HepG2 (cell line): ENCODE results near the gene ZNF548. TPM values are rescaled to one million over a fixed set of nuclear protein-coding genes. Genes with fewer than 3 reads are reported as not detected.

Experiments
- AHR ChIP-seq: IDR thresholded peaks from 2 replicates; pipeline ENCODE4 v1.6.1; 2018; ENCODE audit warnings: missing genetic modification reagents, missing compliant biosample characterization
- FOXM1 ChIP-seq: sonication (generic); formaldehyde crosslinking; IDR thresholded peaks from 2 replicates; pipeline ENCODE4 v1.5.0; 2020; ENCODE audit warnings: missing genetic modification reagents
- GFI1 ChIP-seq: sonication (generic); formaldehyde crosslinking; IDR thresholded peaks from 2 replicates; pipeline ENCODE4 v1.5.0; 2020; ENCODE audit warnings: missing genetic modification reagents, mild to moderate bottlenecking, borderline replicate concordance
- HMG20B ChIP-seq: conservative IDR thresholded peaks from 2 replicates; pipeline ENCODE4 v1.6.1; 2016; ENCODE audit warnings: missing genetic modification reagents, missing compliant biosample characterization
- JUND ChIP-seq: sonication (generic); formaldehyde crosslinking; IDR thresholded peaks from 2 replicates; pipeline ENCODE4 v1.8.0; 2022; ENCODE audit warnings: mild to moderate bottlenecking, missing genetic modification reagents
- KDM1A ChIP-seq: IDR thresholded peaks from 2 replicates; pipeline ENCODE4 v1.6.1; 2016; ENCODE audit warnings: missing compliant biosample characterization
- KDM5B ChIP-seq: sonication (generic); formaldehyde crosslinking; IDR thresholded peaks from 2 replicates; pipeline ENCODE4 v1.4.0; 2020; ENCODE audit warnings: missing genetic modification reagents, mild to moderate bottlenecking, borderline replicate concordance
- KDM6A ChIP-seq: IDR thresholded peaks from 2 replicates; pipeline ENCODE4 v1.6.1; 2016; ENCODE audit warnings: low read depth
- MED13 ChIP-seq: sonication (generic); formaldehyde crosslinking; IDR thresholded peaks from 2 replicates; pipeline ENCODE4 v1.5.0; 2020; ENCODE audit warnings: missing genetic modification reagents
- MED8 ChIP-seq: sonication (generic); formaldehyde crosslinking; IDR thresholded peaks from 2 replicates; pipeline ENCODE4 v1.8.1; 2023; ENCODE audit warnings: mild to moderate bottlenecking, missing genetic modification reagents; ENCODE audit not compliant: insufficient replicate concordance
- RARA ChIP-seq: IDR thresholded peaks from 2 replicates; pipeline ENCODE4 v1.6.1; 2016; ENCODE audit warnings: missing genetic modification reagents, missing compliant biosample characterization
- REL ChIP-seq: sonication (generic); formaldehyde crosslinking; conservative IDR thresholded peaks from 2 replicates; pipeline ENCODE4 v1.8.0; 2022; ENCODE audit warnings: mild to moderate bottlenecking, missing genetic modification reagents, moderate library complexity
- WIZ ChIP-seq: sonication (generic); formaldehyde crosslinking; IDR thresholded peaks from 2 replicates; pipeline ENCODE4 v1.5.1; 2020; ENCODE audit warnings: mild to moderate bottlenecking, missing genetic modification reagents
- ZNF382 ChIP-seq: sonication (generic); formaldehyde crosslinking; IDR thresholded peaks from 2 replicates; pipeline ENCODE4 v1.5.0; 2020; ENCODE audit warnings: missing genetic modification reagents, mild to moderate bottlenecking, borderline replicate concordance
- ZNF446 ChIP-seq: sonication (generic); formaldehyde crosslinking; IDR thresholded peaks from 2 replicates; pipeline ENCODE4 v1.5.0; 2020; ENCODE audit warnings: mild to moderate bottlenecking, missing genetic modification reagents
- ZNF547 ChIP-seq: sonication (generic); formaldehyde crosslinking; IDR thresholded peaks from 2 replicates; pipeline ENCODE4 v1.5.1; 2020; ENCODE audit warnings: mild to moderate bottlenecking, missing genetic modification reagents
- ZNF556 ChIP-seq: sonication (generic); formaldehyde crosslinking; IDR thresholded peaks from 2 replicates; pipeline ENCODE4 v1.4.0; 2020; ENCODE audit warnings: mild to moderate bottlenecking, missing genetic modification reagents, borderline replicate concordance
- ZNF569 ChIP-seq: sonication (generic); formaldehyde crosslinking; IDR thresholded peaks from 2 replicates; pipeline ENCODE4 v1.5.0; 2020; ENCODE audit warnings: mild to moderate bottlenecking, missing genetic modification reagents, moderate library complexity, borderline replicate concordance
- ZNF644 ChIP-seq: IDR thresholded peaks from 2 replicates; pipeline ENCODE4 v1.6.1; 2016; ENCODE audit warnings: low read depth
- ZNF678 ChIP-seq: sonication (generic); formaldehyde crosslinking; IDR thresholded peaks from 2 replicates; pipeline ENCODE4 v1.4.0; 2020; ENCODE audit warnings: mild to moderate bottlenecking, missing genetic modification reagents
- ZNF7 ChIP-seq: IDR thresholded peaks from 2 replicates; pipeline ENCODE4 v1.6.1; 2016; ENCODE audit warnings: missing biosample characterization, missing genetic modification reagents
- ZNF83 ChIP-seq: sonication (generic); formaldehyde crosslinking; IDR thresholded peaks from 2 replicates; pipeline ENCODE4 v1.4.0; 2020; ENCODE audit warnings: missing genetic modification reagents, mild to moderate bottlenecking, borderline replicate concordance
- polyA plus RNA-seq, 8 experiments: library from polyadenylated mRNA; depleted of rRNA in 3 of 8; stranded (reverse) in 7 of 8; unstranded in 1 of 8; fragments of >200 nt; fragmentation: Illumina TruSeq in 4 of 8; extraction: Trizol in 4 of 8; gene quantifications; 2 replicates each; pipeline versions ENCODE4 v1.2.1 to v1.2.3, GENCODE V29; 2011 to 2016; ENCODE audit warnings: low read depth in 4 of 8, missing spikeins in 1 of 8, mixed read lengths in 1 of 8; ENCODE audit not compliant: insufficient read depth in 1 of 8
- total RNA-seq, 5 experiments: library from RNA; depleted of rRNA; stranded (reverse); fragments of >200 nt; fragmentation: Illumina TruSeq; extraction: Trizol; gene quantifications; 2 replicates each; pipeline ENCODE4 v1.2.3, GENCODE V29; 2016; ENCODE audit warnings: low read depth in 1 of 5
- TF ChIP-seq, protein P1 (sequence below): sonication (generic); formaldehyde crosslinking; IDR thresholded peaks from 2 replicates; pipeline ENCODE4 v1.4.0; 2020; ENCODE audit warnings: mild to moderate bottlenecking, missing genetic modification reagents, borderline replicate concordance
- TF ChIP-seq, protein P2 (sequence below): sonication (generic); formaldehyde crosslinking; conservative IDR thresholded peaks from 2 replicates; pipeline ENCODE4 v1.4.0; 2020; ENCODE audit warnings: missing genetic modification reagents
- TF ChIP-seq, protein P3 (sequence below): sonication (generic); formaldehyde crosslinking; IDR thresholded peaks from 2 replicates; pipeline ENCODE4 v1.8.0; 2023; ENCODE audit warnings: mild to moderate bottlenecking, missing genetic modification reagents
- TF ChIP-seq, protein P4 (sequence below): sonication (generic); formaldehyde crosslinking; IDR thresholded peaks from 2 replicates; pipeline ENCODE4 v1.5.0; 2020; ENCODE audit warnings: missing genetic modification reagents, mild to moderate bottlenecking, borderline replicate concordance

ZNF548 gene
- total and polyA plus RNA-seq, 2 of the 13 experiments (the other 11 are each of a cell fraction or from before 2014, with no cell fraction given), result 19.6 to 24.9 TPM

DNA sequence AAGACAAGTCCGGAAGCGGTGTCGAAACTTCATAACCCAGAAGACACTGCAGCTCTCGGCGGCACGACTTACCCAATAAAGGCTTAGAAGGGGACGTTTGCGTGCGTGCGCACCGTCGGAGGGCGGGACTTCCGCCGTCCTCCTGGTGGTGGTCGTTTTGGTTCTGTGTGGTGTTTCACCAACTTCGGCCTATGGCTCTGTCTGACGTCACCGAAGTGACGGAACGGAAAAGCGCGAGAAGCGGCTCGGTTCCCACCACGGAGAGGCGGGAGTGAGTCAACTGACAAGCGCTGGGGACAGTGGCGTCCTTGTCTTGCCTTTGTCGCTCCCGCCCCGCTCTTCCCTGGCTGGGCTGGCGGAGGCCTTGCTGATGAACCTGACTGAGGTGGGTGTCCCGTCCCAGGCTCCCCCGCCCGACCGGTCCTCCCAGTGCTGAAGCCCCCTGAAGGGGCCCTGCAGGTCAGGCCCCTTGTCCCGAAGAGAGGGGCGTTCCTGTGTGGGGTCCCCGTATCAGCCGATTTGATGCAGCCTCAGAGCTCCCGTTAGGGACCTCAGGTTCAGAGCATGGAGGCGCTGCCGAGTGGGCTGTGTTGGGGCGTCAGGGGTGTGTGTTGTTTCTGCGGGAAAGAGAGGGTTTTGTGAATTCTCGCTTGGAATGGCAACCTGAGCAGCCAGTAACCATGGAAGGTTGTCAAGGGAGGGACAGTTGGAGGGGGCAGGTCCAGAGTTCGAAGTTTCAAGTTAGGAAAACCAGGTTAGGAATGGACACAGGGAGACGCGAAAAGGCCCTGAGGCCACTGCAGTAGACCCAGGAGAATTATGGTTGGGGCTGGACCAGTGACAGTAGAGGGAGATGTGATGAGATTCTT is at the start of gene ZNF548 (continued):
- TF ChIP-seq, protein P1, sequence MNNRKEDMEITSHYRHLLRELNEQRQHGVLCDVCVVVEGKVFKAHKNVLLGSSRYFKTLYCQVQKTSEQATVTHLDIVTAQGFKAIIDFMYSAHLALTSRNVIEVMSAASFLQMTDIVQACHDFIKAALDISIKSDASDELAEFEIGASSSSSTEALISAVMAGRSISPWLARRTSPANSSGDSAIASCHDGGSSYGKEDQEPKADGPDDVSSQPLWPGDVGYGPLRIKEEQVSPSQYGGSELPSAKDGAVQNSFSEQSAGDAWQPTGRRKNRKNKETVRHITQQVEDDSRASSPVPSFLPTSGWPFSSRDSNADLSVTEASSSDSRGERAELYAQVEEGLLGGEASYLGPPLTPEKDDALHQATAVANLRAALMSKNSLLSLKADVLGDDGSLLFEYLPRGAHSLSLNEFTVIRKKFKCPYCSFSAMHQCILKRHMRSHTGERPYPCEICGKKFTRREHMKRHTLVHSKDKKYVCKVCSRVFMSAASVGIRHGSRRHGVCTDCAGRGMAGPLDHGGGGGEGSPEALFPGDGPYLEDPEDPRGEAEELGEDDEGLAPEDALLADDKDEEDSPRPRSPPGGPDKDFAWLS (CRISPR knock-in tag), result no peak
- TF ChIP-seq HMG20B (CRISPR knock-in tag) (no peak), ZNF382 (CRISPR knock-in tag) (no peak), KDM5B (CRISPR knock-in tag) (peak; percentile 72; the same call in 1 of the 2 replicates), ZNF569 (CRISPR knock-in tag) (no peak), KDM6A (no peak), ZNF678 (CRISPR knock-in tag) (no peak), ZNF556 (CRISPR knock-in tag) (peak; percentile 39; the same call in 1 of the 2 replicates), AHR (0 out of 2 replicates have a peak, but pooled peaks have one; percentile 31), ZNF644 (no peak), GFI1 (CRISPR knock-in tag) (no peak), REL (CRISPR knock-in tag) (no peak), RARA (CRISPR knock-in tag) (no peak), MED8 (CRISPR knock-in tag) (peak; percentile 20), MED13 (CRISPR knock-in tag) (no peak), ZNF7 (CRISPR knock-in tag) (no peak), KDM1A (CRISPR knock-in tag) (peak; percentile 81), JUND (CRISPR knock-in tag) (0 out of 2 replicates have a peak, but pooled peaks have one; percentile 46), WIZ (CRISPR knock-in tag) (no peak), ZNF83 (CRISPR knock-in tag) (0 out of 2 replicates have a peak, but pooled peaks have one; percentile 72), FOXM1 (no peak), ZNF547 (CRISPR knock-in tag) (no peak), ZNF446 (CRISPR knock-in tag) (no peak)
- TF ChIP-seq, protein P2, sequence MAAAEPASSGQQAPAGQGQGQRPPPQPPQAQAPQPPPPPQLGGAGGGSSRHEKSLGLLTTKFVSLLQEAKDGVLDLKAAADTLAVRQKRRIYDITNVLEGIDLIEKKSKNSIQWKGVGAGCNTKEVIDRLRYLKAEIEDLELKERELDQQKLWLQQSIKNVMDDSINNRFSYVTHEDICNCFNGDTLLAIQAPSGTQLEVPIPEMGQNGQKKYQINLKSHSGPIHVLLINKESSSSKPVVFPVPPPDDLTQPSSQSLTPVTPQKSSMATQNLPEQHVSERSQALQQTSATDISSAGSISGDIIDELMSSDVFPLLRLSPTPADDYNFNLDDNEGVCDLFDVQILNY (CRISPR knock-in tag), result no peak
- TF ChIP-seq, protein P3, sequence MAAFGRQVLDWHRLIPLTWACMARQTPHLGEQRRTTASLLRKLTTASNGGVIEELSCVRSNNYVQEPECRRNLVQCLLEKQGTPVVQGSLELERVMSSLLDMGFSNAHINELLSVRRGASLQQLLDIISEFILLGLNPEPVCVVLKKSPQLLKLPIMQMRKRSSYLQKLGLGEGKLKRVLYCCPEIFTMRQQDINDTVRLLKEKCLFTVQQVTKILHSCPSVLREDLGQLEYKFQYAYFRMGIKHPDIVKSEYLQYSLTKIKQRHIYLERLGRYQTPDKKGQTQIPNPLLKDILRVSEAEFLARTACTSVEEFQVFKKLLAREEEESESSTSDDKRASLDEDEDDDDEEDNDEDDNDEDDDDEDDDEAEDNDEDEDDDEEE, result no peak
- TF ChIP-seq, protein P4, sequence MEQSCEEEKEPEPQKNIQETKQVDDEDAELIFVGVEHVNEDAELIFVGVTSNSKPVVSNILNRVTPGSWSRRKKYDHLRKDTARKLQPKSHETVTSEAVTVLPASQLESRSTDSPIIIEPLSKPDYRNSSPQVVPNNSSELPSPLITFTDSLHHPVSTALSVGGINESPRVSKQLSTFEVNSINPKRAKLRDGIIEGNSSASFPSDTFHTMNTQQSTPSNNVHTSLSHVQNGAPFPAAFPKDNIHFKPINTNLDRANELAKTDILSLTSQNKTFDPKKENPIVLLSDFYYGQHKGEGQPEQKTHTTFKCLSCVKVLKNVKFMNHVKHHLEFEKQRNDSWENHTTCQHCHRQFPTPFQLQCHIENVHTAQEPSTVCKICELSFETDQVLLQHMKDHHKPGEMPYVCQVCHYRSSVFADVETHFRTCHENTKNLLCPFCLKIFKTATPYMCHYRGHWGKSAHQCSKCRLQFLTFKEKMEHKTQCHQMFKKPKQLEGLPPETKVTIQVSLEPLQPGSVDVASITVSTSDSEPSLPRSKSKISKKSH, result peak; percentile 90
